ENCODE data around the gene TOX2.
"Not testable (repeated sequence)": the region's sequence is repeated elsewhere in the genome, so short reads cannot be mapped to it uniquely, and the experiment has no call there.

The TOX2 gene

GRCh38 chr20:44034965-44035635 lies 120.4 kb downstream of the TOX2 start:
- Histone ChIP-seq H3K27ac (ENCODE audit: low read depth, low read length) (no peak overlapping the region), H3K9ac (ENCODE audit: low read depth in 1 of 2, low read length in 2 of 2) (no peak overlapping the region), H3K36me3 (ENCODE audit: control insufficient read depth in 1 of 2, insufficient read depth in 2 of 2, low read length in 2 of 2) (no peaks in the 10 kb centered on the region), H3K9me3 (ENCODE audit: control insufficient read depth in 1 of 2, low read length in 2 of 2) (no peaks in the 10 kb centered on the region), H3K4me1 (ENCODE audit: control insufficient read depth in 1 of 2, insufficient read depth in 2 of 2, low read length in 2 of 2) (no peaks in the 10 kb centered on the region), H3K27me3 (ENCODE audit: control insufficient read depth in 1 of 2, insufficient read depth in 2 of 2, low read length in 2 of 2) (peaks cover 0 to 15% of the 10 kb centered on the region in 2 donors), H3K4me3 (ENCODE audit: low read depth in 1 of 2, low read length in 2 of 2) (no peak overlapping the region)

GRCh38 chr20:44035924-44036323 lies 121.3 kb downstream of the TOX2 start:
- Histone ChIP-seq H3K9ac (ENCODE audit: low read depth in 1 of 2, low read length in 2 of 2) (no peak overlapping the region), H3K4me3 (ENCODE audit: low read depth in 1 of 2, low read length in 2 of 2) (no peak overlapping the region), H3K9me3 (ENCODE audit: control insufficient read depth in 1 of 2, low read length in 2 of 2) (no peaks in the 10 kb centered on the region), H3K27me3 (ENCODE audit: control insufficient read depth in 1 of 2, insufficient read depth in 2 of 2, low read length in 2 of 2) (peaks cover 0 to 15% of the 10 kb centered on the region in 2 donors), H3K27ac (ENCODE audit: low read depth, low read length) (no peak overlapping the region), H3K36me3 (ENCODE audit: control insufficient read depth in 1 of 2, insufficient read depth in 2 of 2, low read length in 2 of 2) (no peaks in the 10 kb centered on the region), H3K4me1 (ENCODE audit: control insufficient read depth in 1 of 2, insufficient read depth in 2 of 2, low read length in 2 of 2) (no peaks in the 10 kb centered on the region)

- no peaks in the 10 kb centered on the region for H3K36me3 ChIP-seq (ENCODE audit: control insufficient read depth in 1 of 2, insufficient read depth in 2 of 2, low read length in 2 of 2)
- H3K9ac ChIP-seq (ENCODE audit: low read depth in 1 of 2, low read length in 2 of 2): no peak overlapping the region
- no peaks in the 10 kb centered on the region for H3K9me3 ChIP-seq (ENCODE audit: control insufficient read depth in 1 of 2, low read length in 2 of 2)
- no peak overlapping the region for H3K4me3 ChIP-seq (ENCODE audit: low read depth in 1 of 2, low read length in 2 of 2)
- no peak overlapping the region for H3K27ac ChIP-seq (ENCODE audit: low read depth, low read length)
- no peaks in the 10 kb centered on the region for H3K4me1 ChIP-seq (ENCODE audit: control insufficient read depth in 1 of 2, insufficient read depth in 2 of 2, low read length in 2 of 2)
- H3K27me3 ChIP-seq (ENCODE audit: control insufficient read depth in 1 of 2, insufficient read depth in 2 of 2, low read length in 2 of 2): peaks cover 0 to 15% of the 10 kb centered on the region in 2 donors
These were observed 121.8 kb downstream of the TOX2 start for GRCh38 chr20:44036441-44036840.

GRCh38 chr20:44038681-44039123 lies 124.0 kb downstream of the TOX2 start:
- Histone ChIP-seq H3K27me3 (ENCODE audit: control insufficient read depth in 1 of 2, insufficient read depth in 2 of 2, low read length in 2 of 2) (peaks cover 3 to 15% of the 10 kb centered on the region in 2 donors), H3K27ac (ENCODE audit: low read depth, low read length) (no peak overlapping the region), H3K4me1 (ENCODE audit: control insufficient read depth in 1 of 2, insufficient read depth in 2 of 2, low read length in 2 of 2) (no peaks in the 10 kb centered on the region), H3K4me3 (ENCODE audit: low read depth in 1 of 2, low read length in 2 of 2) (no peak overlapping the region), H3K9me3 (ENCODE audit: control insufficient read depth in 1 of 2, low read length in 2 of 2) (no peaks in the 10 kb centered on the region), H3K36me3 (ENCODE audit: control insufficient read depth in 1 of 2, insufficient read depth in 2 of 2, low read length in 2 of 2) (no peaks in the 10 kb centered on the region), H3K9ac (ENCODE audit: low read depth in 1 of 2, low read length in 2 of 2) (no peak overlapping the region)

- H3K27me3 ChIP-seq (ENCODE audit: control insufficient read depth in 1 of 2, insufficient read depth in 2 of 2, low read length in 2 of 2): peaks cover 3 to 15% of the 10 kb centered on the region in 2 donors
- no peak overlapping the region for H3K9ac ChIP-seq (ENCODE audit: low read depth in 1 of 2, low read length in 2 of 2)
- H3K9me3 ChIP-seq (ENCODE audit: control insufficient read depth in 1 of 2, low read length in 2 of 2): no peaks in the 10 kb centered on the region
- no peak overlapping the region for H3K4me3 ChIP-seq (ENCODE audit: low read depth in 1 of 2, low read length in 2 of 2)
- no peaks in the 10 kb centered on the region for H3K4me1 ChIP-seq (ENCODE audit: control insufficient read depth in 1 of 2, insufficient read depth in 2 of 2, low read length in 2 of 2)
- no peak overlapping the region for H3K27ac ChIP-seq (ENCODE audit: low read depth, low read length)
- H3K36me3 ChIP-seq (ENCODE audit: control insufficient read depth in 1 of 2, insufficient read depth in 2 of 2, low read length in 2 of 2): no peaks in the 10 kb centered on the region
These were observed 124.5 kb downstream of the TOX2 start for GRCh38 chr20:44039147-44039546.

- H3K9me3 ChIP-seq (ENCODE audit: control insufficient read depth in 1 of 2, low read length in 2 of 2): no peaks in the 10 kb centered on the region
- no peaks in the 10 kb centered on the region for H3K36me3 ChIP-seq (ENCODE audit: control insufficient read depth in 1 of 2, insufficient read depth in 2 of 2, low read length in 2 of 2)
- H3K27ac ChIP-seq (ENCODE audit: low read depth, low read length): no peak overlapping the region
- H3K27me3 ChIP-seq (ENCODE audit: control insufficient read depth in 1 of 2, insufficient read depth in 2 of 2, low read length in 2 of 2): peaks cover 3 to 15% of the 10 kb centered on the region in 2 donors
- H3K4me1 ChIP-seq (ENCODE audit: control insufficient read depth in 1 of 2, insufficient read depth in 2 of 2, low read length in 2 of 2): no peaks in the 10 kb centered on the region
- H3K9ac ChIP-seq (ENCODE audit: low read depth in 1 of 2, low read length in 2 of 2): no peak overlapping the region
- no peak overlapping the region for H3K4me3 ChIP-seq (ENCODE audit: low read depth in 1 of 2, low read length in 2 of 2)
These were observed 125.1 kb downstream of the TOX2 start for GRCh38 chr20:44039741-44040140.

GRCh38 chr20:44040202-44040915 lies 125.7 kb downstream of the TOX2 start:
- Histone ChIP-seq H3K9me3 (ENCODE audit: control insufficient read depth in 1 of 2, low read length in 2 of 2) (no peaks in the 10 kb centered on the region), H3K36me3 (ENCODE audit: control insufficient read depth in 1 of 2, insufficient read depth in 2 of 2, low read length in 2 of 2) (no peaks in the 10 kb centered on the region), H3K27me3 (ENCODE audit: control insufficient read depth in 1 of 2, insufficient read depth in 2 of 2, low read length in 2 of 2) (peaks cover 3 to 15% of the 10 kb centered on the region in 2 donors), H3K9ac (ENCODE audit: low read depth in 1 of 2, low read length in 2 of 2) (no peak overlapping the region), H3K4me1 (ENCODE audit: control insufficient read depth in 1 of 2, insufficient read depth in 2 of 2, low read length in 2 of 2) (no peaks in the 10 kb centered on the region), H3K27ac (ENCODE audit: low read depth, low read length) (no peak overlapping the region), H3K4me3 (ENCODE audit: low read depth in 1 of 2, low read length in 2 of 2) (no peak overlapping the region)

GRCh38 chr20:44041001-44041400 lies 126.3 kb downstream of the TOX2 start:
- no peaks in the 10 kb centered on the region for H3K9me3 ChIP-seq (ENCODE audit: control insufficient read depth in 1 of 2, low read length in 2 of 2)
- H3K27me3 ChIP-seq (ENCODE audit: control insufficient read depth in 1 of 2, insufficient read depth in 2 of 2, low read length in 2 of 2): peaks cover 3 to 15% of the 10 kb centered on the region in 2 donors
- H3K9ac ChIP-seq (ENCODE audit: low read depth in 1 of 2, low read length in 2 of 2): no peak overlapping the region
- H3K27ac ChIP-seq (ENCODE audit: low read depth, low read length): no peak overlapping the region
- H3K36me3 ChIP-seq (ENCODE audit: control insufficient read depth in 1 of 2, insufficient read depth in 2 of 2, low read length in 2 of 2): no peaks in the 10 kb centered on the region
- H3K4me1 ChIP-seq (ENCODE audit: control insufficient read depth in 1 of 2, insufficient read depth in 2 of 2, low read length in 2 of 2): no peaks in the 10 kb centered on the region
- H3K4me3 ChIP-seq (ENCODE audit: low read depth in 1 of 2, low read length in 2 of 2): no peak overlapping the region

GRCh38 chr20:44044712-44045111 lies 130.1 kb downstream of the TOX2 start:
- not testable (repeated sequence) for H3K36me3 ChIP-seq (ENCODE audit: control insufficient read depth in 1 of 2, insufficient read depth in 2 of 2, low read length in 2 of 2); H3K9me3 ChIP-seq (ENCODE audit: control insufficient read depth in 1 of 2, low read length in 2 of 2); H3K27ac ChIP-seq (ENCODE audit: low read depth, low read length); H3K9ac ChIP-seq (ENCODE audit: low read depth in 1 of 2, low read length in 2 of 2); H3K4me1 ChIP-seq (ENCODE audit: control insufficient read depth in 1 of 2, insufficient read depth in 2 of 2, low read length in 2 of 2); H3K4me3 ChIP-seq (ENCODE audit: low read depth in 1 of 2, low read length in 2 of 2); H3K27me3 ChIP-seq (ENCODE audit: control insufficient read depth in 1 of 2, insufficient read depth in 2 of 2, low read length in 2 of 2)

GRCh38 chr20:44050327-44050726 lies 135.7 kb downstream of the TOX2 start:
- no peak overlapping the region for H3K9ac ChIP-seq (ENCODE audit: low read depth in 1 of 2, low read length in 2 of 2)
- no peak overlapping the region for H3K4me3 ChIP-seq (ENCODE audit: low read depth in 1 of 2, low read length in 2 of 2)
- no peaks in the 10 kb centered on the region for H3K36me3 ChIP-seq (ENCODE audit: control insufficient read depth in 1 of 2, insufficient read depth in 2 of 2, low read length in 2 of 2)
- H3K9me3 ChIP-seq (ENCODE audit: control insufficient read depth in 1 of 2, low read length in 2 of 2): no peaks in the 10 kb centered on the region
- no peaks in the 10 kb centered on the region for H3K4me1 ChIP-seq (ENCODE audit: control insufficient read depth in 1 of 2, insufficient read depth in 2 of 2, low read length in 2 of 2)
- H3K27me3 ChIP-seq (ENCODE audit: control insufficient read depth in 1 of 2, insufficient read depth in 2 of 2, low read length in 2 of 2): no peaks in the 10 kb centered on the region
- no peak overlapping the region for H3K27ac ChIP-seq (ENCODE audit: low read depth, low read length)

All from duodenal mucosa (tissue), 2 donors.